Endothelial cell of umbilical vein (primary cell): ENCODE measurements around the gene LRP1. TPM values are rescaled to one million over a fixed set of nuclear protein-coding genes. Genes with fewer than 3 reads are reported as not detected.

Source experiments
- BruUV-seq: library from RNA; stranded (reverse); fragments of 400-500 nt; replicated peaks from 2 replicates; lab custom pipeline; 2021; lab: Mats Ljungman, UMichigan
- CTCF ChIA-PET: fragments of 300-600, 350-600 bp; sonication (Branson Sonifier 250); formaldehyde crosslinking; loops from one replicate; lab custom pipeline; 2021; ENCODE audit warnings: antibody characterized with exemption, inconsistent platforms; lab: Charles Lee
- POLR2A ChIA-PET: fragments of 300-600, 350-600 bp; sonication (Branson Sonifier 250); formaldehyde crosslinking; loops from one replicate; lab custom pipeline; 2021; ENCODE audit warnings: antibody characterized with exemption, inconsistent platforms; lab: Charles Lee
- DNase-seq: peaks from one replicate; pipeline ENCODE4 v3.0.0-alpha.2; 2011; ENCODE audit warnings: low read depth, low spot score
- FAIRE-seq: peaks from 2 replicates; lab custom pipeline; 2011; peaks lifted over from hg19 to GRCh38; lab: Jason Lieb, UNC
- H2AFZ ChIP-seq: 2 replicates; pipeline ENCODE4 v1.6.0; 2012; ENCODE audit warnings: low read depth, low read length, control low read depth, inconsistent platforms
- H3K27ac ChIP-seq: 2 replicates; pipeline ENCODE4 v1.5.1; 2011; ENCODE audit warnings: low read depth, mild to moderate bottlenecking, control low read depth, low read length, moderate library complexity; ENCODE audit not compliant: insufficient read depth
- H3K27me3 ChIP-seq, 2 experiments: 2 replicates each; pipeline versions ENCODE4 v1.6.0 to v1.6.1; 2011; ENCODE audit warnings: low read length in 2 of 2, mixed read lengths in 1 of 2; ENCODE audit not compliant: control insufficient read depth in 2 of 2, insufficient read depth in 2 of 2
- H3K36me3 ChIP-seq, 2 experiments: 2 replicates in 1 of 2; 3 replicates in 1 of 2; pipeline ENCODE4 v1.5.1; 2011; ENCODE audit warnings: low read length in 2 of 2, mild to moderate bottlenecking in 1 of 2, moderate library complexity in 1 of 2; ENCODE audit not compliant: control insufficient read depth in 2 of 2, insufficient read depth in 2 of 2; ENCODE audit errors: extremely low read depth in 1 of 2
- H3K4me1 ChIP-seq: 3 replicates; pipeline ENCODE4 v1.5.1; 2011; ENCODE audit warnings: mild to moderate bottlenecking, low read length; ENCODE audit not compliant: control insufficient read depth, insufficient read depth; ENCODE audit errors: extremely low read depth
- H3K4me2 ChIP-seq: 2 replicates; pipeline ENCODE4 v1.6.1; 2011; ENCODE audit warnings: low read length, control low read depth, mixed read lengths; ENCODE audit not compliant: insufficient read depth
- H3K4me3 ChIP-seq, 3 experiments: fragments of 200-600 bp in 1 of 3; sonication (generic), shearing (Covaris generic) in 1 of 3; replicated peaks in 1 of 3; 2 replicates each; pipeline ENCODE4 v1.5.1; 2011 to 2016; ENCODE audit warnings: control low read depth in 3 of 3, low read length in 3 of 3, mild to moderate bottlenecking in 2 of 3, inconsistent platforms in 1 of 3, low read depth in 1 of 3, moderate library complexity in 1 of 3; ENCODE audit not compliant: insufficient read depth in 1 of 3
- H3K79me2 ChIP-seq: 2 replicates; pipeline ENCODE4 v1.6.0; 2012; ENCODE audit warnings: low read length, inconsistent platforms; ENCODE audit not compliant: control insufficient read depth, insufficient read depth
- H3K9ac ChIP-seq: replicated peaks from 2 replicates; pipeline ENCODE3; 2011; ENCODE audit warnings: low read length, control low read depth; ENCODE audit not compliant: insufficient read depth; ENCODE audit errors: extremely low read depth
- H3K9me1 ChIP-seq: replicated peaks from 3 replicates; pipeline ENCODE4 v1.6.0; 2011; ENCODE audit warnings: mild to moderate bottlenecking, low read length; ENCODE audit not compliant: control insufficient read depth, insufficient read depth; ENCODE audit errors: extremely low read depth
- H3K9me3 ChIP-seq: replicated peaks from 2 replicates; pipeline ENCODE4 v1.5.1; 2012; ENCODE audit warnings: low read length, inconsistent platforms; ENCODE audit not compliant: control insufficient read depth, insufficient read depth
- H4K20me1 ChIP-seq: replicated peaks from 2 replicates; pipeline ENCODE3; 2011; ENCODE audit warnings: mild to moderate bottlenecking, low read length; ENCODE audit not compliant: control insufficient read depth, insufficient read depth; ENCODE audit errors: extremely low read depth
- CTCF ChIP-seq, 2 donors: IDR thresholded peaks; 1 replicate in 1 of 2; 2 replicates in 1 of 2; pipeline ENCODE4 v1.5.1; 2011; ENCODE audit warnings: low read length in 2 of 2, mild to moderate bottlenecking in 2 of 2, moderate library complexity in 2 of 2, control low read depth in 1 of 2, inconsistent platforms in 1 of 2, low read depth in 1 of 2; ENCODE audit not compliant: insufficient read depth in 1 of 2; ENCODE audit errors: extremely low read depth in 1 of 2
- EZH2 ChIP-seq: IDR thresholded peaks from 2 replicates; pipeline ENCODE4 v1.6.1; 2012; ENCODE audit warnings: borderline replicate concordance, low read depth, mild to moderate bottlenecking, moderate library complexity, low read length, inconsistent platforms; ENCODE audit not compliant: severe bottlenecking
- FOS ChIP-seq: IDR thresholded peaks from 2 replicates; pipeline ENCODE4 v1.6.1; 2011; ENCODE audit warnings: mild to moderate bottlenecking, low read length, moderate library complexity, borderline replicate concordance; ENCODE audit not compliant: insufficient read depth
- GATA2 ChIP-seq: IDR thresholded peaks from 2 replicates; pipeline ENCODE4 v1.7.0; 2011; ENCODE audit warnings: low read depth, mild to moderate bottlenecking, moderate library complexity, mixed read lengths, low read length; ENCODE audit not compliant: insufficient read length, insufficient read depth
- MAX ChIP-seq: IDR thresholded peaks from 2 replicates; pipeline ENCODE4 v1.6.1; 2011; ENCODE audit not compliant: insufficient read depth, insufficient read length
- MYC ChIP-seq: IDR thresholded peaks from one replicate; pipeline ENCODE4 v1.6.1; 2011; ENCODE audit warnings: mild to moderate bottlenecking, low read depth, low read length
- POLR2A ChIP-seq: IDR thresholded peaks from 2 replicates; pipeline ENCODE4 v1.6.1; 2012; ENCODE audit warnings: low read depth, mild to moderate bottlenecking, control low read depth, low read length
- POLR2AphosphoS5 ChIP-seq: IDR thresholded peaks from 2 replicates; pipeline ENCODE4 v1.6.1; 2012; ENCODE audit warnings: low read depth, mild to moderate bottlenecking, control low read depth, low read length, moderate library complexity; ENCODE audit not compliant: insufficient read depth
- dilution Hi-C: fragments of 300-500 bp; cut with MboI; formaldehyde crosslinking; loops from one replicate; pipeline ENCODE4 v1.15.0; 2019; ENCODE audit warnings: low sequenced_read_pairs; ENCODE audit not compliant: extremely low pct_ligation_motif_present
- intact Hi-C: fragments of 100-400 bp; cut with micrococcal nuclease; formaldehyde crosslinking; loops from one replicate; pipeline ENCODE4 v1.10.0; 2022
- polyA plus RNA-seq, 4 experiments: library from polyadenylated mRNA; depleted of rRNA in 3 of 4; stranded (reverse) in 3 of 4; unstranded in 1 of 4; fragments of >200 nt; gene quantifications; 2 replicates each; pipeline versions ENCODE4 v1.2.1 to v1.2.3, GENCODE V29; 2011 to 2012; ENCODE audit warnings: missing spikeins in 1 of 4
- total RNA-seq: library from RNA; stranded (reverse); gene quantifications from 2 replicates; pipeline ENCODE4 v1.2.3, GENCODE V29; 2021

The LRP1 gene
- total and polyA plus RNA-seq, 2 donors (not counting 3 experiments of a cell fraction or from before 2014, with no cell fraction given), result 1.6 to 4.6 TPM

- dilution Hi-C loops, result no loop called here
- no peaks in the 10 kb centered on the region for H4K20me1 ChIP-seq
- H3K27ac ChIP-seq, result no peak overlapping the region
- DNase-seq, result no peak
- BruUV-seq, result no TSS peak
- no peak overlapping the region for H3K9ac ChIP-seq
- FAIRE-seq, result no peak
- ChIA-PET POLR2A (no interaction called here), CTCF (no interaction called here)
- no peaks in the 10 kb centered on the region for H3K79me2 ChIP-seq
- intact Hi-C loops, result no loop called here
- H3K36me3 ChIP-seq, result no peaks in the 10 kb centered on the region
- no peaks in the 10 kb centered on the region for H3K9me3 ChIP-seq
- no peaks in the 10 kb centered on the region for H3K9me1 ChIP-seq
- no peak overlapping the region for H3K4me2 ChIP-seq
- H2AFZ ChIP-seq, result no peak overlapping the region
- H3K4me3 ChIP-seq, result no peak overlapping the region
- no peaks in the 10 kb centered on the region for H3K27me3 ChIP-seq
- H3K4me1 ChIP-seq, result no peaks in the 10 kb centered on the region
- TF ChIP-seq FOS (no peak), MAX (no peak), POLR2AphosphoS5 (no peak), GATA2 (no peak), POLR2A (no peak), EZH2 (no peak)
Observed at GRCh38 chr12:57202321-57202720, 74.0 kb downstream of the LRP1 start.

- BruUV-seq, result no TSS peak
- Histone ChIP-seq H4K20me1 (no peaks in the 10 kb centered on the region), H3K4me3 (no peak overlapping the region), H3K4me2 (no peak overlapping the region), H3K27ac (no peak overlapping the region), H3K36me3 (no peaks in the 10 kb centered on the region), H3K9me1 (no peaks in the 10 kb centered on the region), H3K27me3 (no peaks in the 10 kb centered on the region), H3K79me2 (no peaks in the 10 kb centered on the region), H3K9me3 (no peaks in the 10 kb centered on the region), H3K9ac (no peak overlapping the region), H3K4me1 (no peaks in the 10 kb centered on the region), H2AFZ (no peak overlapping the region)
- dilution Hi-C loops (no loop called here), intact Hi-C loops (no loop called here)
- ChIA-PET POLR2A (no interaction called here), CTCF (no interaction called here)
- TF ChIP-seq POLR2A (no peak), EZH2 (no peak), MYC (no peak), CTCF (IDR thresholded peaks at IDR 0.05; ENCODE audit: extremely low read depth in 1 of 2, insufficient read depth in 1 of 2, low read depth in 1 of 2, low read length in 2 of 2) (no peak), FOS (no peak), MAX (no peak), GATA2 (no peak), POLR2AphosphoS5 (no peak)
- no peak for DNase-seq
- no peak for FAIRE-seq
Observed at GRCh38 chr12:57203201-57203600, 74.9 kb downstream of the LRP1 start.
